Mesenchymal stem cell (in vitro differentiated cells and primary cell): ENCODE measurements around the gene NPLOC4.
"Not testable (repeated sequence)": the region's sequence is repeated elsewhere in the genome, so short reads cannot be mapped to it uniquely, and the experiment has no call there.

ENCODE experiments used
- DNase-seq: peaks from one replicate; pipeline ENCODE4 v3.0.0-alpha.2; 2013
- H2AFZ ChIP-seq: one replicate; pipeline ENCODE4 v1.6.1; 2013; ENCODE audit warnings: low read depth, mild to moderate bottlenecking, control low read depth, inconsistent platforms, low read length, moderate library complexity
- H2AK5ac ChIP-seq: 2 replicates; pipeline ENCODE4 v1.6.1; 2013; ENCODE audit warnings: low read length, moderate library complexity, mild to moderate bottlenecking, inconsistent platforms; ENCODE audit not compliant: severe bottlenecking
- H2BK120ac ChIP-seq: one replicate; pipeline ENCODE4 v1.6.1; 2013; ENCODE audit warnings: low read depth, mild to moderate bottlenecking, inconsistent platforms, low read length, moderate library complexity
- H2BK12ac ChIP-seq, 2 experiments: one replicate each; pipeline ENCODE4 v1.6.1; 2013; ENCODE audit warnings: inconsistent platforms in 2 of 2, low read length in 2 of 2, mild to moderate bottlenecking in 2 of 2, moderate library complexity in 2 of 2, control low read depth in 1 of 2
- H2BK15ac ChIP-seq: one replicate; pipeline ENCODE4 v1.6.1; 2013; ENCODE audit warnings: mild to moderate bottlenecking, low read depth, inconsistent platforms; ENCODE audit not compliant: poor library complexity, severe bottlenecking
- H2BK5ac ChIP-seq: 2 replicates; pipeline ENCODE4 v1.6.1; 2013; ENCODE audit warnings: low read depth, mild to moderate bottlenecking, low read length, control low read depth, inconsistent platforms; ENCODE audit not compliant: poor library complexity, severe bottlenecking
- H3K14ac ChIP-seq, 2 experiments: one replicate each; pipeline ENCODE4 v1.6.1; 2013; ENCODE audit warnings: inconsistent platforms in 2 of 2, low read length in 2 of 2, control low read depth in 1 of 2, mild to moderate bottlenecking in 1 of 2, moderate library complexity in 1 of 2
- H3K18ac ChIP-seq, 2 experiments: one replicate each; pipeline ENCODE4 v1.6.1; 2013; ENCODE audit warnings: inconsistent platforms in 2 of 2, low read length in 2 of 2, control low read depth in 1 of 2, low read depth in 1 of 2, mild to moderate bottlenecking in 1 of 2
- H3K23ac ChIP-seq, 2 experiments: one replicate each; pipeline ENCODE4 v1.6.1; 2013; ENCODE audit warnings: inconsistent platforms in 2 of 2, low read length in 2 of 2, mild to moderate bottlenecking in 2 of 2, moderate library complexity in 2 of 2, control low read depth in 1 of 2
- H3K27ac ChIP-seq: 2 replicates; pipeline ENCODE4 v1.5.1; 2013; ENCODE audit warnings: mild to moderate bottlenecking, moderate library complexity, low read length, control low read depth, inconsistent platforms; ENCODE audit not compliant: poor library complexity, severe bottlenecking
- H3K27me3 ChIP-seq, 2 experiments: 2 replicates each; pipeline versions ENCODE4 v1.6.1 to v1.7.0; 2013; ENCODE audit warnings: low read length in 2 of 2, mild to moderate bottlenecking in 2 of 2, moderate library complexity in 2 of 2, control low read depth in 1 of 2, inconsistent platforms in 1 of 2; ENCODE audit not compliant: control insufficient read depth in 1 of 2, insufficient read depth in 1 of 2
- H3K36me3 ChIP-seq, 2 experiments: 2 replicates each; pipeline versions ENCODE4 v1.6.1 to v1.7.0; 2013; ENCODE audit warnings: low read length in 2 of 2, control low read depth in 1 of 2, inconsistent platforms in 1 of 2, low read depth in 1 of 2, mild to moderate bottlenecking in 1 of 2; ENCODE audit not compliant: insufficient read depth in 2 of 2, control insufficient read depth in 1 of 2
- H3K4ac ChIP-seq, 2 experiments: one replicate each; pipeline ENCODE4 v1.6.1; 2013; ENCODE audit warnings: inconsistent platforms in 2 of 2, low read length in 2 of 2, mild to moderate bottlenecking in 2 of 2, moderate library complexity in 2 of 2, control low read depth in 1 of 2, low read depth in 1 of 2
- H3K4me1 ChIP-seq: 2 replicates; pipeline ENCODE4 v1.6.1; 2013; ENCODE audit warnings: low read depth, low read length, control low read depth; ENCODE audit not compliant: control insufficient read depth, insufficient read depth
- H3K4me2 ChIP-seq: 2 replicates; pipeline ENCODE4 v1.6.1; 2013; ENCODE audit warnings: low read length, mild to moderate bottlenecking, inconsistent platforms; ENCODE audit not compliant: poor library complexity, severe bottlenecking
- H3K4me3 ChIP-seq, 2 experiments: 2 replicates each; pipeline versions ENCODE4 v1.5.1 to v1.7.0; 2013; ENCODE audit warnings: low read length in 2 of 2, mild to moderate bottlenecking in 2 of 2, control low read depth in 1 of 2, low read depth in 1 of 2; ENCODE audit not compliant: insufficient read depth in 1 of 2
- H3K79me1 ChIP-seq: replicated peaks from 2 replicates; pipeline ENCODE4 v1.6.1; 2013; ENCODE audit warnings: mild to moderate bottlenecking, control low read depth, low read length, inconsistent platforms; ENCODE audit not compliant: poor library complexity, severe bottlenecking
- H3K9ac ChIP-seq: 2 replicates; pipeline ENCODE4 v1.7.0; 2013; ENCODE audit warnings: mild to moderate bottlenecking, low read length, moderate library complexity
- H3K9me3 ChIP-seq: 2 replicates; pipeline ENCODE4 v1.7.0; 2013; ENCODE audit warnings: mild to moderate bottlenecking, low read length; ENCODE audit not compliant: control insufficient read depth
- H4K8ac ChIP-seq: one replicate; pipeline ENCODE4 v1.6.1; 2013; ENCODE audit warnings: inconsistent platforms, mild to moderate bottlenecking, low read length, moderate library complexity
- H4K91ac ChIP-seq: one replicate; pipeline ENCODE4 v1.6.1; 2013; ENCODE audit warnings: mild to moderate bottlenecking, low read length, inconsistent platforms
- WGBS: methylation state at CpG from one replicate; pipeline ENCODE4 v1.1.7; 2013; ENCODE audit warnings: mixed read lengths; 5-methylcytosine and 5-hydroxymethylcytosine counted together

NPLOC4 gene

DNA sequence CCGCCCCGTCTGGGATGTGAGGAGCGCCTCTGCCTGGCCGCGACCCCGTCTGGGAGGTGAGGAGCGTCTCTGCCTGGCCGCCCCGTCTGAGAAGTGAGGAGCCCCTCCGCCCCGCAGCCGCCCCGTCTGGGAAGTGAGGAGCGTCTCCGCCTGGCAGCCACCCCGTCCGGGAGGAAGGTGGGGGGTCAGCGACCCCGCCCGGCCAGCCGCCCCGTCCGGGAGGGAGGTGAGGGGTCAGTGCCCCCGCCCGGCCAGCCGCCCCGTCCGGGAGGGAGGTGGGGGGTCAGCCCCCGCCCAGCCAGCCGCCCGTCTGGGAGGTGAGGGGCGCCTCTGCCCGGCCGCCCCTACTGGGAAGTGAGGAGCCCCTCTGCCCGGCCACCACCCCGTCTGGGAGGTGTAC, 18.6 kb downstream of the NPLOC4 start:
- not testable (repeated sequence) for H2BK12ac ChIP-seq, H3K4ac ChIP-seq, H3K27me3 ChIP-seq, H2AFZ ChIP-seq, H2BK120ac ChIP-seq, H2BK5ac ChIP-seq, H3K9ac ChIP-seq, H3K14ac ChIP-seq, H3K18ac ChIP-seq, H3K4me2 ChIP-seq, H3K9me3 ChIP-seq, H2AK5ac ChIP-seq, H3K4me1 ChIP-seq, H2BK15ac ChIP-seq, H3K4me3 ChIP-seq, H4K8ac ChIP-seq, H4K91ac ChIP-seq, H3K23ac ChIP-seq, H3K27ac ChIP-seq, DNase-seq
- Histone ChIP-seq H3K36me3 (peaks cover 65 to 77% of the 10 kb centered on the region in 2 experiments), H3K79me1 (peaks cover 17% of the 10 kb centered on the region)
- 98% methylated on average over 13 of the region's 36 CpGs for WGBS

GRCh38 chr17:81616877-81617276, 20.0 kb downstream of the NPLOC4 start:
- Histone ChIP-seq H3K4me1 (no peaks in the 10 kb centered on the region), H4K8ac (no peak overlapping the region), H2AK5ac (no peak overlapping the region), H3K18ac (no peak overlapping the region), H3K9ac (no peak overlapping the region), H3K27ac (no peak overlapping the region), H3K14ac (no peak overlapping the region), H2BK15ac (no peak overlapping the region), H3K4me3 (no peak overlapping the region), H3K4me2 (no peak overlapping the region), H3K4ac (no peak overlapping the region), H3K79me1 (peaks cover 20% of the 10 kb centered on the region), H2AFZ (no peak overlapping the region), H3K27me3 (no peaks in the 10 kb centered on the region), H4K91ac (peak overlapping the region; percentile 25), H3K23ac (no peak overlapping the region), H2BK120ac (no peak overlapping the region), H2BK12ac (no peak overlapping the region), H3K9me3 (no peaks in the 10 kb centered on the region), H3K36me3 (peaks cover 65 to 77% of the 10 kb centered on the region in 2 experiments), H2BK5ac (no peak overlapping the region)
- 98% methylated on average over 7 of the region's 7 CpGs for WGBS
- DNase-seq: no peak

DNA sequence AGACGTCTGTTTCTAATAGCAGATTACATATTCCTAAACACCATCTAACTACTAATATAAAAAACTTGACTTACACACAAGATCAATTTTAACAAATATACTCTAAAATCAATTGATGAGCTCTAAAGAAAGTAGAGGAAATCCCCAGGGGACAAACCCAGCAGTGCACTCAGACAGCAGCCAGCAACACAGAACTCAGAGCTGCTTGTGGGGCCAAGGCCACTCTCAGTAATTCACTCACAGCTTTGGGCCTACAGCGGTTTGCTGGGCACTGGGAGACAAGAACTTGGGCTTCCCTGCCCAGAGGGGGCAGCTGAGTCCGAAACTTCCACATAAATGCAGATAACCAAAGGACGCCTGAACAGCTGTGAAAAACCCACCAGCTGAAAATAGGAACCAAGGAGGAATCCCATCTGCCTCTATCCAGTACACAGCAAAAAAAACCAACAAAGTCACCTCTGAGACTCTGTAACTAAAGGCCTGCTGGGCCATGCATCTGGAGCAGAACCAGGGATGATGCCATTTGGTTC, 21.4 kb downstream of the NPLOC4 start:
- no peak overlapping the region for H2AK5ac ChIP-seq
- no peak overlapping the region for H3K4ac ChIP-seq
- H3K79me1 ChIP-seq: peaks cover 14% of the 10 kb centered on the region
- no peaks in the 10 kb centered on the region for H3K4me1 ChIP-seq
- no peak for DNase-seq
- peaks cover 56 to 71% of the 10 kb centered on the region in 2 experiments for H3K36me3 ChIP-seq
- no peak overlapping the region for H3K27ac ChIP-seq
- no peak overlapping the region for H3K18ac ChIP-seq
- no peaks in the 10 kb centered on the region for H3K9me3 ChIP-seq
- no peak overlapping the region for H2BK120ac ChIP-seq
- H4K8ac ChIP-seq: no peak overlapping the region
- H2AFZ ChIP-seq: no peak overlapping the region
- H3K4me3 ChIP-seq: no peak overlapping the region
- H2BK15ac ChIP-seq: peak overlapping the region; percentile 63
- H3K27me3 ChIP-seq: no peaks in the 10 kb centered on the region
- H3K14ac ChIP-seq: no peak overlapping the region
- WGBS: 95% methylated on average over 4 of the region's 4 CpGs
- no peak overlapping the region for H3K4me2 ChIP-seq
- no peak overlapping the region for H2BK12ac ChIP-seq
- no peak overlapping the region for H3K9ac ChIP-seq
- no peak overlapping the region for H4K91ac ChIP-seq
- H3K23ac ChIP-seq: no peak overlapping the region
- H2BK5ac ChIP-seq: no peak overlapping the region

DNA sequence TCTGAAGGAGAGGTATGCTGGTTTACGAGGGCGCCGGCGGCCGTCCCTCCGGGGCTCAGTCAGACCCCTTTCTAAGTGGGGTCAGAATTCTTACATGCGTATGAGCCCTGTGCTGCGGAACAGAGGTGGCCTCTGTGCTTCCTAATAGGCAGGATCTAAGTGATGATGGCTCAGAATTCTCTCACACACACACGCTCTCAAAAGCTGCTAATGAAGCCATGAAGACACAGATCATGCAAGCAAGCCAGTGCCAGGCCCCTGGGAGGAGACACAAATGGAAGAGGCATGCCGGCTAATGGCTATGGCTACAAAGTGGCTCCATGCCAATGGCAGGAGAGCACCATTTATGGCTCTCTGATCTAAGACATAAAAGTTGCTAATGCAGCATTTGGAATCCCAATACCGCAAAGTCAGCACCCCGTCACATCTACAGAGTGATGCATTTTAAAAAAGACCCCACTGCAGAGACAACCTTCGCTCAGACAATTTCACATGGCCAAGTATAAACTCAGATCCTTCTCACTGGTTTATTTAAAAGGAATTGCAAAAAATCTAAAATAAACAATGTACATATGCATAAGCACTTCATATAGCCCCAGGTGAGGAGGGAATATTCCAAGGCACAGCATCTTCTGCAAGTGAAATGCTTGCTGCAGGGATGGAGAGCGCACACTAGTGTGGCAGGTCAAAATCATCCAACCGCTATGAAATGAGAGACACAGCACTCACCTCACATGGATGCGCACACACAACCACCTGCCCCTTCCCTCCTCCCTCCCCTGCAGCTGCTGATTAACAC, 24.5 kb downstream of the NPLOC4 start:
- no peak overlapping the region for H2BK5ac ChIP-seq
- no peaks in the 10 kb centered on the region for H3K9me3 ChIP-seq
- H2AFZ ChIP-seq: no peak overlapping the region
- no peak overlapping the region for H3K27ac ChIP-seq
- H4K8ac ChIP-seq: no peak overlapping the region
- H3K14ac ChIP-seq: no peak overlapping the region
- no peak overlapping the region for H3K4ac ChIP-seq
- no peak overlapping the region for H4K91ac ChIP-seq
- no peak overlapping the region for H3K4me3 ChIP-seq
- H3K9ac ChIP-seq: no peak overlapping the region
- H2BK15ac ChIP-seq: no peak overlapping the region
- no peak overlapping the region for H3K23ac ChIP-seq
- H3K4me2 ChIP-seq: no peak overlapping the region
- no peak overlapping the region for H2AK5ac ChIP-seq
- H3K18ac ChIP-seq: no peak overlapping the region
- DNase-seq: no peak
- peaks cover 7% of the 10 kb centered on the region for H3K4me1 ChIP-seq
- no peak overlapping the region for H2BK120ac ChIP-seq
- peaks cover 23% of the 10 kb centered on the region for H3K79me1 ChIP-seq
- no peak overlapping the region for H2BK12ac ChIP-seq
- no peaks in the 10 kb centered on the region for H3K27me3 ChIP-seq
- peaks cover 74 to 77% of the 10 kb centered on the region in 2 experiments for H3K36me3 ChIP-seq
- WGBS: 84% methylated on average over 16 of the region's 16 CpGs
